Activated gamma-delta T cell treated with anti-CD3 and anti-CD28 coated beads, Interleukin-2, amount 50 U/mL, for 16 hours (primary cell): ENCODE results near the gene NINJ2.

ENCODE experiments used
- DNase-seq: peaks from one replicate; pipeline ENCODE4 v3.0.0-alpha.2; 2020; ENCODE audit warnings: low read depth

The NINJ2 gene

DNA sequence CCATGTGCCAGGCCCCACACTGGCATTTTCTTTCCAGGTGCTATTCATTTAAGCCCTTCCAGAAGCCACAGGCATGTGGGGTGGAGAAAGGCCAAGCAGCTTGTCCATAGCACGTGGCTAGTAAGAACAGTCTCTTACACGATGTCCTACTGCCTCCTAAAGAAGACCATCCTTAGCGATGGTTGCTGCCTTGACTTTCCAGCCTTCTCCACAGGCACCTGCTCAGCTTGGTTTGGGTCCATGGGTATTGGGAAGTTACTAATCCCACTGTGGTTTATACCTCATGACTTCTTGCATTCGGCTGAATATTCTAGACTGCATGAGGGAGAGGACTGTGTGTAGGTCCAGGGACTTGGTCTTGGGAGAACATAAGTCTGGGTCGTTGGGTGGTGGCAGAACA, 49.2 kb downstream of the NINJ2 start:
- no peak for DNase-seq

DNA sequence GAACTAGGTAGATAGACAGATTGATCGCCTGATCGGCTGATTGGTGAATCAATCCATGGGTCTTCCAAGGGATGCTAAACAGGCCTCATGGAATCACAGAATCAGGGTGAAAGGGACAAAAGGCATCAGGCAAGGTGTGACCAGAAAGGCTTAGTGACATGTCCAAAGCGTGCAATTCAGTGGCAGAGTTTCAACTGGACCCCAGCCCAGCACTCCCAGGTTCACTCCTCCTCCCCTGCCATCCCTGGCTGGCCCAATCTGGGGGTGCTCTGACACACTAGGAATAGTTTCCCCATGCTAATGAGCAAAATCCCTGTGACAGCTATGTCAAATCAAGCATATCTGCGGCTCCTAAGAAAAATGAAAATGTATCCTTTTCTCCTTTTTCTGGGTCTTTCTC, 50.4 kb downstream of the NINJ2 start:
- DNase-seq: no peak

DNA sequence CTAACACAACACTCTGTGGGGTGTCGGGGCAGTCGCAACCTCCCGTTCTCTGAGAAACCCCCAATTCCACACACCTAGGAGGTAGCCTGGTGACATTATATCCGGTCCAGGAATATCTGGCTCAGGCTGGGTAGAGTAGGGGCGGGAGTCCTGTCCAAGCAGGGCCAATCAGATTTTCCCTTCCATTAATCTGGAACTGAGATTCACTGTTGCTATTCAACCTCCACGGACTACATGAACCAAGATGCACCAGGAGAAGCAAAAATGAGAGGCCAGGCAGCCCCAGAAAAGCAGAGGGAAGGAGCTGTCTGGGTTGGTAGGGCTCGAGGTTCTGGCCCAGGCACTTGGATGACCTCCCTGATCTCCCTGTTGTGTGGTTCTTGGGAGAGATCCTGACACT, 51.0 kb downstream of the NINJ2 start:
- no peak for DNase-seq

DNA sequence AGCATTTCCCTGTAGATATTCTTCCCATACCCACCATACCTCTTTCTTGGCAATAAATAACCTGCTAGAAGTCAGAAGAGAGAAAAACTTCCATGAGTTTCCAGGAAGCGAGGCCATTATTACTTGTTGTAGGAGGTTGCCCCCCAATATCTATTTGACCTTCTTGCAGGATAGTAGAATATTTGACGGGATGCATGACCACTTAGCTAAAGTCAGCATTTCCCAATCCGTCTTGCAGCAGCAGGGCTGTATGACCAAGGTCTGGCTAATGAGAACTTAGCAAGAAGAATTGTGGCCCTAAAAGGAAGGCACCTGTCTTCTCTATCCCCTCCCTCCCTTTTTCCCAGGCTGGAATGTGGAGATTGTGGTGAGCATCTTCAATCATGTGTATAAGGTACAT, 51.5 kb downstream of the NINJ2 start:
- no peak for DNase-seq

DNA sequence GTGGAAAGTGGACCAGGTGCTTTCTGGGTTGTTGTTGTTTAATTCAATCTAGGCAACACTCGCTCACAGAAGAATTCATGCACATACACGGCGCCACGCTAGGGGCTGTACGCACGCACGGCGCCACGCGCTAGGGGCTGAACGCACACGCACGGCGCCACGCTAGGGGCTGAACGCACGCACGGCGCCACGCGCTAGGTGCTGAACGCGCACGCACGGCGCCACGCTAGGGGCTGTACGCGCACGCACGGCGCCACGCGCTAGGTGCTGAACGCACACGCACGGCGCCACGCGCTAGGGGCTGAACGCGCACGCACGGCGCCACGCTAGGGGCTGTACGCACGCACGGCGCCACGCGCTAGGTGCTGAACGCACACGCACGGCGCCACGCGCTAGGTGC, 54.3 kb downstream of the NINJ2 start:
- no peak for DNase-seq

DNA sequence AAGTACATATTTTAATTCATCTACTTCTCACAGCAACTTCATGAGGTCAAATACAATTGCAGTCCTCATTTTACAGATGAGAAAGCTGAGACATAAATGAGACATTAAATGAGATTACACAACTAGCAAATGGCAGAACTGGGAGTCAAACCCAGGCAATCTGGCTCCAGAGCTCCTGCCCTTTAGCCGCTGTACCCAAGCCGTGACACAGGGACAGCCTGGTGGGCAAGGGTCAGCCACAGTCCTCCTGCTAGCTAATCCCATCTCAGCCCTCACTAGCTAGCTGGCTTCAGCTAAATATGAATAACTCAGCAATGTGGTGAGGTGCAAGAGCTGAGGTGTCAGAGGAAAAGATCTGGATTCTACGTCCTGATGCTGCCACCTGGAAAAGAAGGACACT, 54.8 kb downstream of the NINJ2 start:
- no peak for DNase-seq

DNA sequence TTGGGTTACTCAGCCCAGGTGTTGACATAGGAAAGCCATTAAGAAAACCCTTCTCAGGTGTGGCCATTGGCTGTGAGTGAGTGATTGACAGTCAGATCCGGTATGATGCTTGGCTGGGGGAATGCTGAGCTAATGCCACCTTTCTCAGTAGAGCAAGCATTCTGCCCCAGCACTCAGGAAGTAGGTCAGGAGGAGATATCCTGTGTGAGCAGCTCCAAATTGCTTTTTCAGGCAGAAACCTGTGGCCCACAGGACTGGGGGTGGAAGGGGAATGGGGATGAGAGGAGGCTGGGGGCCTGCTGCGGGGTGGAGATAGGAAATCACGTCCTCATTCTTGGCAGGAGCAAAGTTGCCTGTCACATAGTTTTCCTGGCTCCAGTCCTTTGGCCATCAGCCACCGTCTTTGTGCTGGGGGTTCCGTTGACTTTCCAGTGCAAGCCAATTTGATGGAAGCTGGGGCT, 55.7 kb downstream of the NINJ2 start:
- no peak for DNase-seq

DNA sequence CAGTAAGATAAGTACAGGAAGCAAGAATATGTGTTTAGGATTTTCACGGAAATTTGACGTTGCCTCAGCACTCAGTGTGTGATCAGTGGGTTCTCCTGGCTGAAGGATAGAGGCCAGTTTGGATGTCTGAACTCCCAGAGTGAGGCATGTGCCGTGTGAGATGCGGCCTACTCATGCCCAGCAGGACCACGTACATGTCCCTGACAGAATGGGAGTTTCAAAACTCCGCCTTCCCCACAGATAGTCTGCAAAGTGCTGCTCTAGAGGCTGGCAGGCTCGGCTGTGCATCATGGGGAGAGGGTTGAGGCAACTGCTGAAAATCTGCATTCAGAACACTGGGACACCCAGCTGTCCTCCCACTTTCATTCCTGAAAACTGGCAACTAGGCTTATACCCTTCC, 58.3 kb downstream of the NINJ2 start:
- DNase-seq: no peak

DNA sequence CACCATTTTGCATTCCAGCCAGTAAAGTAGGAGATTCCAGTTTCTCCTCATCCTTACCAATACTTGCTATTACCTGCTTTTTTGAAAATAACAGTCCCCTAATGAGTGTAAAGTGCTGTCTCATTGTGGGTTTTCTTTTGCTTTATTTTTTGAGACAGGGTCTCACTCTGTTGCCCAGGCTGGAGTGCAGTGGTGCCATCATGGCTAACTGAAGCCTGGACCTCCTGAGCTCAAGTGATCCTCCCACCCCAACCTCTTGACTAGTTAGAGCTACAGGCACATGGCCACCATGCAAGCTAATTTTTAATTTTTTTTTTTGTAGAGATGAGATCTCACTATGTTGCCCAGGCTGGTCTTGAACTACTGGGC, 60.6 kb downstream of the NINJ2 start:
- DNase-seq: no peak

DNA sequence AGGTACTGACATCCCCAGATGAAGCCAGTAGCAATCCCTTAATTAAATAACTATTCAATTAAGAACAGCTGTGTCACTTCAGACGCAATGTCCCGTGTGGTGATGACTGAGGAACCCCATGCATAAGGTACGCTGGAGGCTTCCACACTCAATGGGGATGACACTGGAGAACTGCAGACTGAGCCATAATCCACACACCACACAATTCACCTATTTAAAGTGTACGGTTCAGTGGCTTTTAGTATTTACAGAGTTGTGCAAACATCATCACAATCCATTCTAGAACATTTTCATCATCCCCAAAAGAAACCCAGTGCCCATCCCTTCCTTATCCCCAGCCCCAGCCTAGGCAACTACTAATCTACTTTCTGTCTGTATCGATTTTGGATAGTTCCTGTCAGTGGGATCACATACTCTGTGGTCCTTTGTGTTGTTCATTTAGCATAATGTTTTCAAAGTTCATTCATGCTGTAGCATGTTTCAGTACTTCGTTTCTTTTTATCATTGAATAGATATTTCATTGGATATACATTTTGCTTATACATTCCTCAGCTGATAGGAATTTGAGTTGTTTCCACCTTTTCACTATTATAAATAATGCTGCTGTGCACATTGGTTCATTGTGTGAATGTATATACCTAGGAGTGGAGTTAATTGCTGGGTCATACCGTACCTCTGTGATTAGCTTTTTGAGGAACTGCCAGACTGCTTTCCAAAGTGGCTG, 61.1 kb downstream of the NINJ2 start:
- no peak for DNase-seq

DNA sequence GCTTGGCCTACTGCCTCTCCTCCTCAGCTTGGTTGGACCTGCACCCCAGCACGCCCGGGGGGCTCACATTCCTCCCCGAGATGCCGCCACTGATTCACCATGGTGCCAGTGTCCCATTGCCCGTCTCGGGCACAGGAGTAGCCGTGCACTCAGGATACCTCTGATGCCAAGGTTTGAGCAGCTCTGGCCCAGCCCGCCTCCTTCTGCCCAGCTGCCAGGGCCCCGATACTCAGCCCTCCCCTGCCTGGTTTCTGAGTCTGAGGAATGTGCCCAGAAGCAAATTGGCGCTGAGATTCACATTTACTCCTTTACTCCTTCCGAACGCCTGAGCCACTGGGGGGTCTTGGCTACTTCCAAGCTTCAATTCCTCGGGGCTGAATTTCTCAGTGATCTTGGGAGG, 63.5 kb downstream of the NINJ2 start:
- DNase-seq: no peak

DNA sequence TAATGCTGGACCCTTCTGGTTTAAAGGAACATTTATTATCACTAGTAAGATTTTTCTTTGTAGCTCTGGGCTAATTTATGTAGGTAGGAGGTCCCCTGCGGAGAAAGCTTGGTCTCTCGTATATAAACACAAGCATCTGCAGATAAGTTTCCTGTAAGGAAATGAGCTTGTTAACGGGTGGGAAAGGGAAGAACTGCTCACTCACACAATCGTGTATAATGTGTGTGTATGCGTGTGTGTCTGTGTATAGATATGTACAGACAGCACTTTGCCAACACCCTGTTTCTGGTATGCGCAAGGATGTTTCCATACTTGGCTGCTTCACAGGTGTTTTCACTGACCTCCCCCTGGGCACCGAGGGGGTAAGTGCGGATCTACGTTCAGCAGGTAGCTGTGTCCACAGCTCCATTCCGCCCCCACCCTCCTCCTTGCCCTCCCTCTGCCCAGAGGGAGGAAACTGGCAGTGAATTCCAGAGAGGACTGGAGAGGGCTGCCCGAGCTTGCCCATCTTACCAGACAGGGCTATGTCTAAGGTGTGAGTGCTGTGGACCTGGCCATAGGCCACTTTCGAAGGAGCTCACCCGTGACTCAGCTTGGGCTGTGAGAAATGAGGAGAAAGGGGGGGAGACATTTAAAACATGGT, 65.2 kb downstream of the NINJ2 start:
- DNase-seq: no peak

DNA sequence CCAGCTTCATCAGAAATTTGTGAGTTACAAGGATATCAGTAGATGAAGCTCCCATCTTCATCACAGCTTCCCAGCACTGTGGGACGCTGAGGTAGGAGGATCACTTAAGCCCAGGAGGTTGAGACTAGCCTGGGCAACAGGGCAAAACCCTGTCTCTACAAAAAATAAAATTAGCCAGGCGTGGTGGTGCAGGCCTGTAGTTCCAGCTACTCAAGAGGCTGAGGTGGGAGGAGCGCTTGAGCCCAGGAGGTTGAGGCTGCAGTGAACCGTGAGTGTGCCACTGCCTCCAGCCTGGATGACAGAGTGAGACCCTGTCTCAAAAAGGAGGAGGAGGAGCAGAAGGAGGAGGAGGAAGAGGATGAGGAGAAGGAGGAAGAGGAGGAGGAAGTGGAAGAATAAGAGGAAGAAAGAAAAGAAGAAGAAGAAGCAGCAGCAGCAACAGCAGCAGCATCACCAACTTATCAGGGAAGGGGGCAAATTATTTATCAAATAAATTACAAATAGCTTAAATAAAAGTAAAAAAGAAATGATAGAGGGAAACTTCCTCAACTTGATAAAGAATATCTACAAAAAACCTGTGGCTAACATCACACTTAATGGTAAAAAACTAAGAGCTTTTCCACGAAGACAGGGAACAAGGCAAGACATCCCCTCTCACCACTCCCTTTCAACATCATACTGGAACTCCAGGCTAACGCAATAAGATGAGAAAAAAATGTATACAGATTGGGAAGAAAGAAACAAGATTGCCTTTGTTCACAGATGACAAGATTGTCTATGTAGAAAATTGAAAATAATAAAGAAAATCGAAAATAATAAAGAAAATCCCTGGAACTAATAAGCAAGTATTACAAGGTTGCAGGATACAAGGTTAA, 69.6 kb downstream of the NINJ2 start:
- no peak for DNase-seq

DNA sequence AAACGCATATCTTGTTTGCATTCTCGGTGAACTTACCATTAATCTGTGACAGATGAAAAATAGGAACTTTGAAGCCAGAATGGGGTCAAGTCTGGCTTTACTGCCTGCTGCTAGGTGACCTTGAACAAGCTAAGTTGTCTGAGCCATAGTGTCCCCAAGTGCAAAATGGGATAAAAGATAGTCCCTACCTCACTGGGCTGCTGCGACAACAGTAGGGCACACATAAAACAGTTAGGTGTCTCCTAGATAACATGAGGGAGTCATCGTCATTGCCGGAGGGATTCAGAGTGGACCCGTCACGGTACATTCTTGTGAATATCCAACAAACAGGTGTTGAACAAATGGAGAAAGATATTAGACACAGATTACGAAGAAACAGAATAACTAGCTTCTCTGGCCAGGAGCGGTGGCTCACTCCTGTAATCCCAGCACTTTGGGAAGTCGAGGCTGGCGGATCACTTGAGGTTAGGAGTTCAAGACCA, 71.2 kb downstream of the NINJ2 start:
- no peak for DNase-seq

DNA sequence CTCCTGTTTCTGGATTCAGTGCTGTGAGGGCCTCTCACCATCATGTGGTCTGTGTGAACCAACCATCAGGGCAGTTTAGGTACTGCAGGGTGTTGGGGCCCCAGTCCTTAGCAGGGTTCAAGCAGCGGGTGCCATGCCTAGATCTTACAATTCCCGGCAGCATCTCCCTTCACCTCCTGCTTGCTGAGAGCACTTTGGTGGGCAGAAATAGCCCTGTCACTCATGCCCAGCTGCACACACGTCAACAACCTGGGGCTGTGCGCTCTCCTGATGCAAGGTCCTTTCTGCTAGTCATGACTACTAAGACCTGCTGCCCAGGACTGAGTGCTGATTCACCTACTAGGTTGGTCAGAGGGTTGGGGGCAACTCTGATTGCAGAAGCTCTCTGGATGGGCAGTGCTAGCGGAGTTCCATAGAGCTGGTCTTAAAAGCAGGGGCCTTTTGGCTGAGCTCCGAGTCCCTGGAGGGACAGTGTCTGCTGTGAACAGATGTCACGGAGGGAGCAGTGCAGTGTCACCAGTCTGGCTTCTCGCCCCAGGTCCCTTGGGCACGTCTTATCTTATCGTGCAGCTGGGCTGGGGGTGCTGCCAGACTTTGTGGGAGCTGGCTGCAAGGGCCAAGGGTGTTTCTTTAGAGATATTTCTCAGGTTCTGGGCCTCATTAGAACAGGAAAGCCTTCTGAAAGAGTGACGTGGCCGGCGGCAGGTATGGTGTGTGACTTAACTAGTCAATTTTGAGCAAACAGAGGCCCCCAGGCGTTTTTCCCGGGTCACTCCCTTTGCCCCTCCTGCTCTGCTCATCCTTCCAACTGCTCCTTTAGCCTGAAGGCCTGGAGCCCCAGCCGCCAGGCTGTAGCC, 71.8 kb downstream of the NINJ2 start:
- DNase-seq: no peak

DNA sequence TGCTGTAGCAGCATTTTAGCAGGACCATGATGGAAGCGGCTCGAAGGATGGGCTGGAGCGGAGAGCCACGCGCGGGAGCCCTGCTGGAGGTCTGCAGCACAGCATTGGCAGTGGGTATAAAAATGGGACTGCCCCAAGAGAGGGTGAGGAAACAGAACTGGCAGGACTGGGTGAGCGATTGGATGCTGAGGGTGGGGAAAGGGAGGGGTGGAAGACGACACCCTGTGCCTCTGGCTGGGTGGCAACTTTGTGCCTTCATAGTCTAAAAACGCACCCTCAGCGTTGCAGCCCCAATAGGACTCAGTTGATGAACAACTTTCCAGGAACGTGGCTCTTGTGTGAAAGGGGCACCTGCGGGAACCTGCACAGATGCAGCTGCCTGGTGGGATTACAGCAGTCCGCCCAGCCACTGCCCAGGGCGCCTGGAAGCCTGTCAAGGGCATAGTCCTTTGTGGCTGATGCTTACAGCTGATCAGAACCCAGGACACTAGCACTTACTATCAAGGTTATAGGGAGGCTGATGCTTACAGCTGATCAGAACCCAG, 73.0 kb downstream of the NINJ2 start:
- no peak for DNase-seq

DNA sequence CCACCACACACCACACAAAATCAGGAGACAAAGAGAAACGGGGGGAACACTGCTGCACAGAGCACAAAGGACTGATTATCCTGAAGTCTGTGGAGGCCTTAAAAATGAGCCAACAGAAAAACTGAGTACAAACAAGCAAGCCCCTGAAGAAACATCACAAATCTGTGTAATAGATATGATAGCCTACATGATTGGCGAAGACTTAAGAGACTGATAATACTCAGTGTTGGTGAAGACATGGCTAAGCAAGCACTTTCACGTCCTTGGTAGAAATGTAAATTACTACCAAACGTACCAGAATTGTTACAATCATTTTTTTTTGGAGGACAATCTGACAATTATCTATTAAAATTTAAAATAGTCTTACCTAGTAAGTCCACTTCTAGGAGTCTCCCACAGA, 74.6 kb downstream of the NINJ2 start:
- no peak for DNase-seq

DNA sequence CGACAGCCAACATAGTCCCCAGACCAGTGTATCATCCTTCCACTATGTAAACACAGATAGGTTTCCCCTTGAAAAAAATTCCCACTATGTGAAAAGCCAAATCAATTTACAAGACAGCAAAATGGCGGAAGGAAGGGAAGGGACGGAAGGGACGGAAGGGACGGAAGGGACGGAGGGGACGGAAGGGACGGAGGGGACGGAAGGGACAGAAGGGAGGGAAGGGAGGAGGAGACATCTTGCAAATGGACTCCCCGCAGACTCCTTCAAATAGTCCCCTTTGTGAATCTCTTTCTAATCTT, 75.3 kb downstream of the NINJ2 start:
- no peak for DNase-seq

DNA sequence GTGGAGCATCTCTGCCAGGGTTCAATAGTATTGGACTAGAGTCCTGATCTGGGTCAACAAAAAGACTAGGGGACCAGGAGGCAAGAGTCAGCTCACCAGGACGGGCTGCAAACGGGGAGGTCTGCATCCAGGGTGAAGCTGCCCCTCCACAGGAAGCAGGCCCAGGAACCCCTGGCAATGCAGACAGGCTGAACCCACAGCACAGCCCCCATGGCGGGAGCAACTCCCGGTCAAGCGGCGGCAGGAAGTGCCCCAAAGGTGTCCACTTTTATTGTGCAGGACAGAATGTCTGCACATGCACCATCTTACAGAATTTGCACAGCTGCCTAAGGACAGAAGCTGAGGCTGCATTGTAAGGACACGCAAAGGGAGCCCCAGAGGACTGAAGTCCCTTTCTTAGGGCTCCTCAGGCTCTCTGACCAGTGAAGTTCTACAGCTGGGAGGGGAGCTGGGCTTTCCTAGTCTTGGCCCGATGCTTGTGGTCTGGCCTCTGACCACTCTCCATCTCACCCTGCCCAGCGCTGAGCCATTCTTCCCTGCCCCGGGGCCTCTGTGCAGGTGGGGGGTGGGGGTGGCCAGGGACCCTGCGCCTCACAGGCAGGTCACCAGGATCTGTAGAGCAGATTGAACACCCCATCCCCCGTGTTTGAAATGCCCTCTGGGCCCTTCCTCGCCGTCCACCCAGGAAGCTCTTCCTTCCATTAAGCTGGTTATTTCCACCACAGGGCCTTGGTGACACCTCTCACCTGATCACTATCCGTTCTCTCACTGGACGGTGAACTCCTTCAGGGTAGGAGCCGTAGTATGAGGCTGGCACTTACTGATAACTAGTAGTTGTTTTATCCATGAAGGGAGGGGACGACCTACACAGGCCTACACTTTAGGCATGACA, 75.9 kb downstream of the NINJ2 start:
- DNase-seq: no peak

DNA sequence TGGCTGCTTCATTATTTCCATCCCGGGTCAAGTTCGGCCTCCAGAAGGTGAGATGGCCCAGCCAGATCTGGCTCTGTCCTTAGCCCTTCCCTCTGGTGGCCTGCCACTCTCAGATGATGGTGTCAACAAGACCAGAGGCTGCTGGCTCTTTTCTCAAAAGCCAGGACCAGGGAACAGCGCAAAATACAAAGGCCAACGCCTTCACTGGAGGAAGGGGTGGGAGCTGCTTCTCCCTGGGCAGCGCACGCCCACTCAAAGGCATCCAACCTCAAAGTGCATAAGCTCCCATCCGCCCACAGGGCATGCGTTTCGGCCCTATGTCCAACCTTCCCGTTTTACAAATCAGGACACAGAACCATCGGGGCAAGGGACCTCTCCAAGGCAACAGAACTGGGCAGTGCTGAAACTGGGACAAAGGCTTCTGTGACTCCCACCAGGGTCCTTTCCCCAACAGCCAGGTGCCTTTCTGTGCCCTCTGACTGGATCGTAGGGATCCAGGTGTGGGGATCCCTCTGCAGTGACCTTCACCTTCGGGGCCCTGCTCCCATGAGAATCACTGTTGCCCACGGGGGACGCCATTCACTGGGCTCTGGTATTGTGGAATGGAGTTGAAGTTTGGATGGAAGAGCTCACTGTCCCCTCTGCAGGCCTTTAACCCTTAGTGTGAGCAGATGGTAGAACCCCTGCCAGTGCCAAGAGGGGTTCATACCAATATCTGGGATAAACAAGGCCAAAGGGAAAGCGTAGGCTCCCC, 76.8 kb downstream of the NINJ2 start:
- DNase-seq: no peak
